Common myeloid progenitor, CD34-positive (primary cell): ENCODE results near the gene SF3A1.
A peak's percentile ranks its signal among the peaks of the same experiment; 100 is the strongest.

Source experiments
- CTCF ChIA-PET: fragments of 350-600 bp; sonication (Branson Sonifier 250); formaldehyde crosslinking; loops from one replicate; lab custom pipeline; 2021; ENCODE audit warnings: antibody characterized with exemption; lab: Charles Lee
- POLR2A ChIA-PET: fragments of 350-600 bp; sonication (Branson Sonifier 250); formaldehyde crosslinking; loops from one replicate; lab custom pipeline; 2021; ENCODE audit warnings: antibody characterized with exemption; lab: Charles Lee
- DNase-seq, 3 donors: peaks; one replicate each; pipeline versions ENCODE4 v3.0.0 to v3.0.0-alpha.2; 2013
- H3K27ac ChIP-seq, 2 experiments: 1 replicate in 1 of 2; 2 replicates in 1 of 2; pipeline ENCODE4 v1.7.0; 2013; ENCODE audit warnings: inconsistent platforms in 2 of 2, low read length in 2 of 2, mild to moderate bottlenecking in 2 of 2, low read depth in 1 of 2, moderate library complexity in 1 of 2; ENCODE audit not compliant: severe bottlenecking in 2 of 2, insufficient read depth in 1 of 2, poor library complexity in 1 of 2
- H3K27me3 ChIP-seq, 5 experiments: replicated peaks in 2 of 5; 1 replicate in 3 of 5; 2 replicates in 2 of 5; pipeline versions ENCODE4 v1.6.1 to v1.7.0; 2013; ENCODE audit warnings: low read length in 4 of 5, mild to moderate bottlenecking in 2 of 5, moderate library complexity in 2 of 5, inconsistent platforms in 1 of 5; ENCODE audit not compliant: insufficient read depth in 5 of 5, control insufficient read depth in 4 of 5
- H3K36me3 ChIP-seq, 4 experiments: 1 replicate in 2 of 4; 2 replicates in 2 of 4; pipeline versions ENCODE4 v1.6.1 to v1.7.0; 2013; ENCODE audit warnings: low read length in 3 of 4, control low read depth in 1 of 4, mild to moderate bottlenecking in 1 of 4; ENCODE audit not compliant: control insufficient read depth in 4 of 4, insufficient read depth in 4 of 4
- H3K4me1 ChIP-seq, 4 experiments: 1 replicate in 3 of 4; 2 replicates in 1 of 4; pipeline versions ENCODE4 v1.6.1 to v1.7.1; 2013; ENCODE audit warnings: low read length in 3 of 4, mild to moderate bottlenecking in 3 of 4, control low read depth in 1 of 4, inconsistent platforms in 1 of 4, moderate library complexity in 1 of 4; ENCODE audit not compliant: control insufficient read depth in 4 of 4, insufficient read depth in 4 of 4; ENCODE audit errors: control extremely low read depth in 1 of 4
- H3K4me3 ChIP-seq, 7 experiments: 1 replicate in 4 of 7; 2 replicates in 3 of 7; pipeline versions ENCODE4 v1.5.1 to v1.7.0; 2013; ENCODE audit warnings: mild to moderate bottlenecking in 7 of 7, low read length in 6 of 7, moderate library complexity in 6 of 7, inconsistent platforms in 2 of 7, low read depth in 2 of 7, control low read depth in 1 of 7; ENCODE audit not compliant: insufficient read depth in 4 of 7, control insufficient read depth in 1 of 7; ENCODE audit errors: extremely low read depth in 1 of 7
- H3K9me3 ChIP-seq, 5 experiments: 1 replicate in 4 of 5; 2 replicates in 1 of 5; pipeline versions ENCODE4 v1.6.1 to v1.7.1; 2013; ENCODE audit warnings: low read length in 4 of 5, mild to moderate bottlenecking in 2 of 5, inconsistent platforms in 1 of 5, low read depth in 1 of 5, moderate library complexity in 1 of 5; ENCODE audit not compliant: control insufficient read depth in 4 of 5, insufficient read depth in 2 of 5; ENCODE audit errors: control extremely low read depth in 1 of 5
- WGBS: methylation state at CpG from one replicate; pipeline ENCODE4 v1.1.5; 2013; ENCODE audit not compliant: insufficient coverage; 5-methylcytosine and 5-hydroxymethylcytosine counted together

Gene SF3A1

GRCh38 chr22:30326706-30327362 is 29.9 kb downstream of the SF3A1 start, which contains the start of gene TBC1D10A:
TBC1D10A (minus strand) TSS chr22:30326941; CDS start chr22:30326881, 60 bp downstream.
- Histone ChIP-seq H3K9me3 (no peaks in the 10 kb centered on the region), H3K27ac (peak within 1 kb of the TSS in 1 of 2 experiments; percentile 61), H3K36me3 (peaks cover 0 to 10% (median 7%) of the 10 kb centered on the region in 4 experiments), H3K4me1 (peaks cover 13 to 36% (median 36%) of the 10 kb centered on the region in 4 experiments), H3K27me3 (no peaks in the 10 kb centered on the region), H3K4me3 (peak within 1 kb of the TSS; percentile 72 to 89 (median 75))
- ChIA-PET CTCF (interaction anchor here (0.7 to 3.5 kb wide), 7 partner anchors 9 to 63 kb away, joined by 3 to 27 read pairs (median 4); partner anchors contain the start of gene CASTOR1), POLR2A (interaction anchor here (1.0 to 1.2 kb wide), 2 partner anchors 22 to 36 kb away, joined by 4 read pairs; no protein-coding TSS in a partner anchor)
- peak; percentile 92 to 94 (median 94) for DNase-seq
- under 1% methylated on average over 39 of the region's 69 CpGs for WGBS

DNA sequence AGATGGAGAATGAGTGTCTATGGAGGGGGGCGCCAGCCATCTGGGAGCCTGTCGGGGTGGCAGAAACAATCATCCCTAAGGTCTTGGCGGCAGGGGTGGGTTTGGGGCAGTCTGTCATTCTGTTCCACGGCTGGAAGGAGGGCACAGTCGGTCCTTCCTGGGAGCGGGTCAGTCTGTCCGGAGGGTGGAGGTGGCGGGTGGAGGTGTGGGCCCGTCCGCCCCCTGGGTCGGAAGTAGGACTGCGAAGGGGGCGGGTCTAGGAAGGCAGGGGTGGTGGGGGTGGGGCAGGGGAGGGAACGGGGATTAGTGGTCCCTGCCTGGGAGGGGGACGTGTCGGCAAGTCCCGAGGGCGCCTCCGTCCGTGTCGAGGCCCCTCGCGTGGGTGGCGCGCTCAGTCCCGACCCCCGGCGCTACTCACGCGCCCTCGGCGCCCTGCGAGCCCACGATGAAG is 30.4 kb downstream of the SF3A1 start:
- 0% methylated on average over 20 of the region's 34 CpGs for WGBS
- peaks cover 13 to 36% (median 36%) of the 10 kb centered on the region in 4 experiments for H3K4me1 ChIP-seq

GRCh38 chr22:30325724-30326254 is 30.9 kb downstream of the SF3A1 start:
- peaks cover 13 to 36% (median 36%) of the 10 kb centered on the region in 4 experiments for H3K4me1 ChIP-seq
- H3K27me3 ChIP-seq, result no peaks in the 10 kb centered on the region
- peaks cover 2 to 8% (median 7%) of the 10 kb centered on the region in 4 experiments for H3K36me3 ChIP-seq
- CTCF ChIA-PET, result interaction anchor here (1.0 to 4.3 kb wide), 3 partner anchors 21 to 64 kb away, joined by 3 to 34 read pairs (median 8); partner anchors contain the start of gene CASTOR1
- peak overlapping the region in 1 of 2 experiments; percentile 61 for H3K27ac ChIP-seq
- no peak for DNase-seq
- POLR2A ChIA-PET, result no interaction called here
- peak overlapping the region; percentile 53 to 89 (median 75) for H3K4me3 ChIP-seq
- WGBS, result 39% methylated on average over 9 of the region's 14 CpGs
- H3K9me3 ChIP-seq, result no peaks in the 10 kb centered on the region

More for the DNA sequence above, 30.4 kb downstream of the SF3A1 start:
- CTCF ChIA-PET, result interaction anchor here (0.7 to 4.3 kb wide), 6 partner anchors 9 to 64 kb away, joined by 3 to 34 read pairs (median 6); partner anchors contain the start of gene CASTOR1
- POLR2A ChIA-PET, result interaction anchor here (1.0 to 1.2 kb wide), 2 partner anchors 22 to 35 kb away, joined by 4 read pairs; no protein-coding TSS in a partner anchor
- Histone ChIP-seq H3K27me3 (no peaks in the 10 kb centered on the region), H3K4me3 (peak overlapping the region; percentile 72 to 89 (median 75)), H3K36me3 (peaks cover 0 to 8% (median 6%) of the 10 kb centered on the region in 4 experiments), H3K27ac (peak overlapping the region in 1 of 2 experiments; percentile 61), H3K9me3 (no peaks in the 10 kb centered on the region)
- no peak for DNase-seq

DNA sequence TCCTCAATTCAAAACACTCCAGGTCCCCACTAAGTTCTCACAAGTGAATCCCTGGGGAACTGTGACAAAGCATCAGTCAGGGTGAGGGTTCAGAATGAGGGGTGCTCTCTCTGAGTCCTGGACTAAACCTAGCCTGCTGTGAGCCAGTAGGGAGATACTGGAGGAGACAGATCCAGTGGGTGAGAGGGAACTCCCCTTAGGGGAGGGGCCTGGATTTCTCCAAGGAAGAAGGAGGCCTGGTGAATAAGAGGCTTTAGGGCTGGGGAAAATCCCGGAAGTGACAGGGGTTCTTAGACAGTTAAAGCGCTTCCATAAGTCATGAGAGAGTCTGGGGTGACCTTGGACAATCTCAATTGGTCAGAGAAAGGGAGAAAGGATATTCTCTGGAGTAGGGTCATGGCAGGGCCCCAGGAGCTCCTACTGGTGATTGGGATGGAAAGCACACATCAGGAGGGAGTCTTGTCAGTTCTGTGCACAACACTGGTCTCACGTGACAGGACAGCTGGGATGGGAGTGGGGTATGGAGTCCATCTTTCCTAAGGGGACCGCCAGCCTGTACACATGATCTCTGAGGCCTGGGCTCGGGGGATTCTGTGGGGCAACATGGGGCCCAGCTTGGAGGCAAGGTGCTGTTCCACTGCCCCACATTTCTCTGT is 31.5 kb downstream of the SF3A1 start:
- DNase-seq, result no peak
- 96% methylated on average over 5 of the region's 5 CpGs for WGBS
- CTCF ChIA-PET, result interaction anchor here (1.0 to 4.3 kb wide), 4 partner anchors 20 to 65 kb away, joined by 3 to 34 read pairs (median 6); partner anchors contain the start of gene CASTOR1
- no peaks in the 10 kb centered on the region for H3K27me3 ChIP-seq
- POLR2A ChIA-PET, result interaction anchor here (1.3 kb wide), 1 partner anchor 19 kb away, joined by 4 read pairs; no protein-coding TSS in a partner anchor
- no peaks in the 10 kb centered on the region for H3K9me3 ChIP-seq
- no peak overlapping the region for H3K27ac ChIP-seq
- peaks cover 2 to 7% (median 5%) of the 10 kb centered on the region in 4 experiments for H3K36me3 ChIP-seq
- H3K4me1 ChIP-seq, result peaks cover 17 to 36% (median 36%) of the 10 kb centered on the region in 4 experiments
- peak overlapping the region in 5 of 7 experiments; percentile 53 to 89 (median 75) for H3K4me3 ChIP-seq

DNA sequence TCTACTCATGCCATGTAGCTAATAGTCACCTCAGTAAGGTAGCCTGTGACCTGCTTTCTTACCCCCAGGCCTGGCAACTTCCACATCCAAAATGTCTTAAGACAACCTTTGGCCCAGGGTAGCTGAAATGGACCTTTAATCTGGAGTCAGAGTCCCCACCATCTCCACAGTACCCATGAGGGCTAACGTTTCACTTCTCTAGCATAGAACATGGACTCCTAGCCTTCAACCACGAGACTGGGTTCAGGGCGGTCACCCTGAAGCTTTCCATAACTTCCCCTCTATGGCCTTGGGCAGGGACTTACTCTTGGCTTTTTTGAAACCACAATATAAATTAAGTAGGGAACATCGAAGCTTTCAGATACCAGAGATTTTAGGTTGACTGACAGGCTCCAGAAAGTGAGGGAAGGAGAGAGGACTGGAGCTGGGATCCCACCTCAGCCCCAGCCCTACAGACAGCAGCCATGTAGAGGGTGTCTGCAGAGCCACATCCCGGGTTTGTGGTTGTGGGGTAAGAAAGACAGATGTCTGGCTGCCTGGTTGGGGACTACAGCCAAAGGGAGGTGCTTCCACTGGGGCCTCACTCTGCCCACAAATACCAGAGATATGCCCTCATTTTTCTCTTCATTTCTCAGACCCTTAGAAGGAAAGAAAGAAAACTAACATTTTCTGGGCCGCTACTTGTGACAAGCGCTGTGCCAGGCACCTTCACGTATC is 32.5 kb downstream of the SF3A1 start:
- no peaks in the 10 kb centered on the region for H3K9me3 ChIP-seq
- H3K36me3 ChIP-seq, result peaks cover 5 to 17% (median 7%) of the 10 kb centered on the region in 4 experiments
- CTCF ChIA-PET, result interaction anchor here (0.6 to 4.3 kb wide), 8 partner anchors 14 to 275 kb away, joined by 3 to 34 read pairs (median 3); partner anchors contain the start of gene CASTOR1
- WGBS, result 14% methylated on average over 4 of the region's 8 CpGs
- peaks cover 17 to 36% (median 36%) of the 10 kb centered on the region in 4 experiments for H3K4me1 ChIP-seq
- no peaks in the 10 kb centered on the region for H3K27me3 ChIP-seq
- POLR2A ChIA-PET, result interaction anchor here (1.3 kb wide), 1 partner anchor 18 kb away, joined by 4 read pairs; no protein-coding TSS in a partner anchor
- peak in 2 of 3 donors; percentile 72 to 74 for DNase-seq
- no peak overlapping the region for H3K27ac ChIP-seq
- peak overlapping the region in 4 of 7 experiments; percentile 9 to 48 (median 40) for H3K4me3 ChIP-seq

- Histone ChIP-seq H3K9me3 (no peaks in the 10 kb centered on the region), H3K4me3 (no peak overlapping the region), H3K27ac (no peak overlapping the region), H3K36me3 (peaks cover 5 to 23% (median 9%) of the 10 kb centered on the region in 4 experiments), H3K4me1 (peaks cover 17 to 36% (median 36%) of the 10 kb centered on the region in 4 experiments), H3K27me3 (no peaks in the 10 kb centered on the region)
- WGBS, result 100% methylated on average over 2 of the region's 3 CpGs
- CTCF ChIA-PET, result interaction anchor here (0.7 to 4.3 kb wide), 8 partner anchors 9 to 62 kb away, joined by 3 to 34 read pairs (median 3); partner anchors contain the start of gene CASTOR1
- DNase-seq, result no peak
- POLR2A ChIA-PET, result no interaction called here
These were observed 33.4 kb downstream of the SF3A1 start for GRCh38 chr22:30323246-30323645.
